NAMALWA (cell line): Measurements from ENCODE around the gene GCLM.

Experiments used
- DNase-seq: peaks from one replicate; pipeline ENCODE4 v3.0.0-alpha.2; 2015; ENCODE audit warnings: low spot score

Gene GCLM

DNA sequence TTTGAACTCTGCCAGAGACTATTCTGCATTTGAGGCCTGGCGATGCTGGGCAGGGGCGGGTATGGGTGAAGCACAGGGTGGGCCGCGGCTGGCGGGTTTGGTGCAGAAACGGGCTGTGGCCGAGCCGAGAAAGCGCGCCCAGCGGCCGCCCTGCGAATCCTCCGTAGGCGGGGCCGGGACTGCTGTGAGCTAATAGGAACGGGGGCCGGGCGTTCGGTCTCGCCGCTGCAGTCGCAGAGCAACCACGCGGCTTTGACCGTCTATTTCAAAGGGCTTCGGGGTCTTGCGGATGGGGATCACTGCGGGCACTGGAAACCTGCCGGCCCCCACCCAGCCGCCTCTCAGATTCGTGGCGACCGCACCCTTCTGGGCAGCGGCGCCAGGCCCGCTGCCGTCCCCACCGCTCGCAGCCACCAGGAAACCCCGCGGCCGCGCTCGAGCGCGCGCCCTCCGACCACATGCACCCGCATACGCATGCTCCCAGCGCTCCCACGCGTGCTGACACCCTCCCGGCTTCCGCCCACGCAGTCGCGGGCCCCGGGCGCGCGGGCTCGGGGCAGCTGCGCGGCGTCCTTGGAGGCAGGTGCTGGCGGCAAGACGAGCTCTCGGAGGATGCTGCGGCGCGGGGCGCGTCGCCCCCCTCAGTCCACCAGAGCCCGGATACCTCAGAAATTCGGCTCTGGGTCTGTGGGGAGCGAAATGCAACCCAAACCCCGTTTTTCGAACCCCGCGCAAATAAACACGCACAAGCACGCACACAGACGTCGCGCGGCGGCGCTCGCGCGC, 62.8 kb downstream of the GCLM start:
- DNase-seq = peak; percentile 88

DNA sequence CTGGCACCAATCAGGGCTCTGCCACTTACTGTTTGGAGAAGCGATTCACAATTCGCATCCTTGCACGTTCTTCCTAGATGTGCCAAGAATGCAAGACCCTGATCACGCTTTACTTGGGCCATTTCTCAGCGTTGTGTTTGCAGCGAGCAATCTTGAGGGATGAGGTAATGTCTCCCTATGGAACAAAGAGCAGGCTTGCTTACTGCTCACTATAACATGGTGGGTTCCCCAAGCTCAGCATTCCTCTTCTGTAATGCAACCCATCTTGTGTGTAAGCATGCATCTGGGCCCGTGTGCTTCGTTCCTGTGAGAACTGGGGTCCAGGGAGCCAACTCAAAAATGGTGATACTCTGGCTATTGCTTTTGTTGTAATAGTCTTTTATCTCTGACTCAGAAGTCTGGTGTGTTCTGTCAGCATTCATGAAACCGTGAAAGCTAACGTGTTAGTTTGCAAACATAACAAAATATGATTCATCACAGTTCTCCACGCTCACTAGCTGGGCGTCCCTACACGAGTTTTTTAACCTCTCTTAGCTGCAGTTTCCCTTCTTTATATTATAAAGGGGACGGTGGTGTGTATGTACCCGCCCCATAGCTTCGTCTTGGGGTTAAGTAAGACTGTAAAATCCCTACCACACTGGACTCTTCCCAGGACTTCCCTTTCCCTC, 63.6 kb downstream of the GCLM start:
- no peak for DNase-seq

DNA sequence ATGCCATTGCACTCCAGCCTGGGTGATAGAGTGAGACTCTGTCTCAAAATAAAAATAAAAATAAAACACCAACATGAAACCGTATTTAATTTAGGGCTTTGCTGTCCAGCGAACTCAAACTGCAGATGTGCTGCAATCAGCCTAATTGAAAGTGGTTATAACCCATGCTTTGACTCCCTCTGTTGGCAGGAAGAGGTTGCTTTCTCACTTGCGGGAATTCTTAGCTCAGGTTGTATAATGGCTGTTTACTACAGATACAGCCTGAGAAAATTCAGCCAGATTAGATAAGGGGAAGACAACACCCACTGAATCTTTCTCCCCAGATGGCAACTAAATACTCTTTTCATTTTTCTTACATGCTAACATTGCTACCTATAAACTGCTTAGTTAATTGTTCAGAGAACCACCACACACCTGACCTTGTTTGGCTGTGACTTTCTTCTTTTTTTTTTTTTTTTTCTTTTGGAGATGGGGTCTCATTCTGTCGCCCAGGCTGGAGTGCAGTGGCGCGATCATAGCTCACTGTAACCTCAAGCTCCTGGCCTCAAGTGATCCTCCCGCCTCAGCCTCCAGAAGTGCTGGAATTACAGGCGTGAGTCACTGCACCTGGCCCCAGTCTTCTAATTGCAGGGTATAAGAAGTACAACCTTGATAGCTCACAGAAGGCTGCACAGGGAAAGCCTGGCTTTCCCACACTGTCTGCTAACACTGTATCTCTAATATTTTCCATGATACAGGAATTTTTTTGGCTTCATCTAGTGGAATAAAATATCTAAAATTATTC, 64.8 kb downstream of the GCLM start:
- peak; percentile 87 for DNase-seq

DNA sequence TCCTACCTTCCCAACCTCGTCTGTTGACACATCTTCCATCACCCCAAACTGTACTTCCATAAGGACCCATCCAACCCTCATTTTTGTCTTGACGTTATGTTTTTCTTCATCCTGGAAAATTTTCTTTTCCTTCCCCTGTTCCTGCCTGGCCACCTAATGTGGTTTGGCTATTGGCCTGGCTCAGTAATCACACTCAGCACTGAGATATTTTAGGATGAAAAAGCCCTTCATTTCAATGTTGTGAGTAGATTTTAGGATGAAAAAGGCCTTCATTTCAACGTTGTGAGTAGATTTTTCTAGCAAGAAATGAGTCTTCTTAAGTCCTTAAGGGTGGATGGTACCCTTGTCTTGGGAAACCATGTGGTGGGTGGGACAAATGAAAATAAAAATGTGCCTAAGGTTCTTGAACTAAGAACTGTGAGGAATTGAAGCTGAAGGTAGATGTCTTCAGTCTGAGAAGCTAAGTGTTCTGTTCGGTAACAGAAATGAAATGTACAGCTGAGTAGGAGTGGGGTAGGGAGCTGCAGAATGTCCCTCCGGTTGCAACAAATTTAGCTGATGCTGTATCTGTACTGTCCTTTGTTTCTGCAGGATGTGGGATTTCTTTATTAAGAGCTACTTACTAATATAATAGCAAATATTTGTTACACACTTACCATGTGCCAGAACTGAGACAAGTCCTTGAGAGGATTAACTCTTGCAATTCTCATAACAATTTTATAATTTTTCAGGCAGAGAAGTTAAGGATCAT, 66.3 kb downstream of the GCLM start:
- no peak for DNase-seq

DNA sequence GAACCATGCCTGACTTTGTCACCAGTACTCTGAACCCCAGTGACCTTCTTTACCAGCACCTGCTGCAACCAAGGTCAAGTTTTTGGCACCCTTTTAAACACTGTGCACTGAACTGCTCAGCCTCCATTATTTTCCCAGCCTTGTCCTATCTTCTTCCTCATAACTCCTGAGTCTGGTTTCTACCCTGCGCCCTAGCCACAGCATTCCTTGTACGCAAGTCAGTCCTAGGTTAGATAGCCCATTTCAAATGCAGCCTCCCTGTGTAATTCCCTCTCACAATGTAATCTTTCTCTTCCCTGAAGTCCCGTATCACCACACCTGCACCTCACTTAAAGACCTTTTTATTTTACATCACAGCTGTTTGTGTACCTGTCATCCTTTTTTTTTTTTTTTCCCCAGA, 67.5 kb downstream of the GCLM start:
- no peak for DNase-seq

DNA sequence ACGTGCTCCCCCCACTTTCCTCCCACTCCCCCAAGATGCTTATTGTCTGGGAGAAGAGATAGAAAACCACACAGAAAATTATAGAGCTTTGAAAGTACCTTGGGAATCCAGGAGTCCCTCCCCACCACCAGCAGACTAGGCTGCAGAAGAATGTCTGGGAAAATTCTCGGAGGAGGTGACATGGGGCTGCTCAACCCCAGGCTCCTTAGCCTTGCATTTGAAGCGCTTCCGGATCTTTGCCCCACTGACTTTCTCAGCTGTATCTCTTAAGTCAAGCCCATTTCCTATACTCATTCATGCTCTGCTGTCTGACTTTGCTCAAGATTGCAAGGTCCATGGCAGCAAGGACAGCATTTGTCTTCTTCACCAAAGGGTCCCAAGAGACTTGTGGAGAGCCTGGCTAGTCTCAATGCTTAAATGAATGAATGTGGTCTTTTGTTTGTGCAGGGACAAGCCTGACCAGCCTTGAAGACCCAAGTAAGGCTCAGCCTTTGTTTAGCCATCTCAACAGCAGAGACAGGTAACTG, 68.2 kb downstream of the GCLM start:
- DNase-seq = no peak

DNA sequence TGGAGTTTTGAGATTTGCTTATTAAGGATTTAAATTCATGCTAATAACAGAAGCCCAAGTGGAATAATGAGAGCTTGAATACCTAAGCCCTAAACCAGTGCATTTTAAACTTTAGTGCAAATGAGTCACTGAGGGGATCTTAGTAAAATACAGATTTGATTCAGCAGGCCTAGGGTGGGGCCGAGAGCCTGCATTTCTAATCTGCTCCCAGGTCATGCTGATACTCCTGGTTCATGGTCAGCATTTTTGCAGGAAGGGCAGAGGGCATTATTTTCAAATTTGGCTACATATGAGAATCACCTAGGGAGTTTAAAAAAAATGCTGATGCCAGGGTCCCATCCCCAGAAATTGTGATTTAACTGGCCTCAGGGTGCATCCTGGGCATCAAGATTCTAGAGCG, 69.5 kb downstream of the GCLM start:
- no peak for DNase-seq

DNA sequence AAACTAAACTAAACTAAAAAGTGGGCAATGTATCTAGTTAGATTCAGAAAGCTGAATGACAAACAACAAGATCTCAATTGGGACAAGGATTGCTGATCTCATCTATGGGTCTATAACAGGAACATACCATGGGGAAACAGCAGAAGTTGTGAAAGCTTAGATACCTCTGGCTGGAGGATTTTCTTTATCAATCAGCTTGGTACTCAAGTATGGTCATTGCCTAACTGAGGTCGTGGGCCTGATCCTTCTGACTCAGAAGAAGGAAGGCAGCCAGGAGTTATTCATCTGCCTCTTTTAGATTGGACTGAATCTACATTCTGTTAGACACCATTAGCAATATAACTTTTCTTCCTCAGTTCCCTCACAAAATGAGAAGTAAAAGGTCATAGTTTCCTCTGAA, 69.9 kb downstream of the GCLM start:
- no peak for DNase-seq

DNA sequence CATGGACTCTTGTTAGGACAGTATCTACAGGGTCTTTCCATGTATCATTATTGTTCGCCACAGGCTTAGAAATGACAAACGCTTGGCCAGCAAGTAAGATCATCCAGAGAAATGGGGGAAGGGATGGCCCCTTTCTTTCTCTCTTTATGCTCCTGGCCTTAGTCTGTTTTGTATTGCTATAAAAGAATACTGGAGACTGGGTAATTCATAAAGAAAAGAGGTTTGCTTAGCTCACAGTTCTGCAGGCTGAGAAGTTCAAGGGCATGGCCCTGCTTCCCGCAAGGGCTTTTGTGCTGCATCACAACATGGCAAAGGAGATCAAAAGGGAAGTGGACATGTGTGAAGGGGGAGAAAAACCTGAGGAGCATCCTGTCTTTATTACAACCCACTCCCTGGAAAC, 71.3 kb downstream of the GCLM start:
- no peak for DNase-seq
